H1 (cell line): ENCODE data around the gene CHST3. TPM values are rescaled to one million over a fixed set of nuclear protein-coding genes. Genes with fewer than 3 reads are reported as not detected.

Experiments
- CTCF ChIA-PET: fragments of 300-600 bp; sonication (Branson Sonifier 250); formaldehyde crosslinking; loops from one replicate; lab custom pipeline; 2021; ENCODE audit not compliant: partially characterized antibody; lab: Charles Lee
- POLR2A ChIA-PET: fragments of 300-600 bp; sonication (Branson Sonifier 250); formaldehyde crosslinking; loops from one replicate; lab custom pipeline; 2021; ENCODE audit warnings: inconsistent platforms; ENCODE audit not compliant: partially characterized antibody; lab: Charles Lee
- DNase-seq, 2 experiments: peaks; one replicate each; pipeline versions ENCODE4 v3.0.0 to v3.0.0-alpha.2; 2010 to 2022; ENCODE audit warnings: low spot score in 2 of 2, low read depth in 1 of 2, mixed read lengths in 1 of 2
- FAIRE-seq: peaks from 2 replicates; lab custom pipeline; 2011; peaks lifted over from hg19 to GRCh38; lab: Jason Lieb, UNC
- H2AFZ ChIP-seq: 2 replicates; pipeline ENCODE4 v1.8.1; 2012; ENCODE audit warnings: low read length, inconsistent platforms
- H2AK5ac ChIP-seq: 2 replicates; pipeline ENCODE4 v1.6.1; 2013; ENCODE audit warnings: low read depth, low read length
- H2BK120ac ChIP-seq: replicated peaks from 2 replicates; pipeline ENCODE3; 2013; ENCODE audit warnings: low read depth, low read length, inconsistent platforms
- H2BK12ac ChIP-seq: 2 replicates; pipeline ENCODE4 v1.6.1; 2013; ENCODE audit warnings: low read depth, low read length
- H2BK15ac ChIP-seq: 2 replicates; pipeline ENCODE4 v1.6.1; 2013; ENCODE audit warnings: low read length
- H2BK20ac ChIP-seq: 2 replicates; pipeline ENCODE4 v1.6.1; 2013; ENCODE audit warnings: low read length
- H2BK5ac ChIP-seq: 2 replicates; pipeline ENCODE4 v1.6.1; 2013; ENCODE audit warnings: low read depth, low read length
- H3K14ac ChIP-seq: 2 replicates; pipeline ENCODE4 v1.6.1; 2013; ENCODE audit warnings: inconsistent platforms; ENCODE audit not compliant: insufficient read length
- H3K18ac ChIP-seq: 2 replicates; pipeline ENCODE4 v1.6.1; 2013; ENCODE audit warnings: low read length; ENCODE audit errors: extremely low read depth
- H3K23ac ChIP-seq: 2 replicates; pipeline ENCODE4 v1.6.1; 2013; ENCODE audit warnings: inconsistent platforms; ENCODE audit not compliant: insufficient read length
- H3K23me2 ChIP-seq: 2 replicates; pipeline ENCODE4 v1.6.1; 2013; ENCODE audit warnings: low read depth, low read length
- H3K27ac ChIP-seq: 2 replicates; pipeline ENCODE4 v1.6.1; 2011; ENCODE audit warnings: low read depth, low read length, inconsistent platforms
- H3K27me3 ChIP-seq, 4 experiments: replicated peaks in 1 of 4; 1 replicate in 1 of 4; 2 replicates in 3 of 4; pipeline versions ENCODE4 v1.6.1 to v1.8.1; 2011 to 2013; ENCODE audit warnings: low read length in 3 of 4, mild to moderate bottlenecking in 3 of 4, inconsistent platforms in 2 of 4, mixed read lengths in 2 of 4, moderate library complexity in 1 of 4; ENCODE audit not compliant: control insufficient read depth in 3 of 4, insufficient read depth in 3 of 4; ENCODE audit errors: extremely low read depth in 1 of 4
- H3K36me3 ChIP-seq, 4 experiments: 2 replicates each; pipeline versions ENCODE4 v1.6.1 to v1.8.1; 2011 to 2013; ENCODE audit warnings: mild to moderate bottlenecking in 4 of 4, low read length in 3 of 4, moderate library complexity in 2 of 4, control low read depth in 1 of 4, inconsistent platforms in 1 of 4; ENCODE audit not compliant: insufficient read depth in 4 of 4, control insufficient read depth in 2 of 4
- H3K4ac ChIP-seq: replicated peaks from 2 replicates; pipeline ENCODE3; 2013; ENCODE audit warnings: low read length, low read depth, mixed read lengths, inconsistent platforms; ENCODE audit not compliant: insufficient read length
- H3K4me1 ChIP-seq, 4 experiments: replicated peaks in 1 of 4; 1 replicate in 1 of 4; 2 replicates in 3 of 4; pipeline versions ENCODE4 v1.6.1 to v1.8.1; 2011 to 2013; ENCODE audit warnings: low read length in 3 of 4, inconsistent platforms in 2 of 4, mixed read lengths in 1 of 4; ENCODE audit not compliant: insufficient read depth in 4 of 4, control insufficient read depth in 3 of 4
- H3K4me2 ChIP-seq, 2 experiments: 2 replicates each; pipeline versions ENCODE4 v1.6.1 to v1.8.1; 2011 to 2013; ENCODE audit warnings: low read depth in 2 of 2, low read length in 2 of 2, control low read depth in 1 of 2, inconsistent platforms in 1 of 2, mild to moderate bottlenecking in 1 of 2; ENCODE audit not compliant: insufficient read depth in 1 of 2
- H3K4me3 ChIP-seq, 4 experiments: fragments of 200-600, 300-600 bp in 1 of 4; sonication (generic), shearing (Covaris generic), sonication (Bioruptor Twin) in 1 of 4; 2 replicates each; pipeline versions ENCODE4 v1.5.1 to v1.8.1; 2011 to 2016; ENCODE audit warnings: low read length in 4 of 4, low read depth in 3 of 4, control low read depth in 2 of 4, inconsistent platforms in 2 of 4, mild to moderate bottlenecking in 2 of 4, mixed read lengths in 1 of 4, moderate library complexity in 1 of 4; ENCODE audit not compliant: insufficient read depth in 2 of 4; ENCODE audit errors: extremely low read depth in 1 of 4
- H3K56ac ChIP-seq: replicated peaks from 2 replicates; pipeline ENCODE3; 2013; ENCODE audit warnings: low read depth, mild to moderate bottlenecking, mixed read lengths, low read length, inconsistent platforms; ENCODE audit not compliant: insufficient read length
- H3K79me1 ChIP-seq: 2 replicates; pipeline ENCODE4 v1.6.1; 2013; ENCODE audit warnings: low read depth, low read length, control low read depth
- H3K79me2 ChIP-seq, 2 experiments: 2 replicates each; pipeline versions ENCODE4 v1.6.1 to v1.8.1; 2012 to 2013; ENCODE audit warnings: low read length in 2 of 2, mild to moderate bottlenecking in 2 of 2, inconsistent platforms in 1 of 2; ENCODE audit not compliant: insufficient read depth in 2 of 2, control insufficient read depth in 1 of 2
- H3K9ac ChIP-seq, 4 experiments: replicated peaks in 1 of 4; 1 replicate in 1 of 4; 2 replicates in 3 of 4; pipeline versions ENCODE4 v1.6.1 to v1.8.1; 2011 to 2013; ENCODE audit warnings: low read depth in 3 of 4, low read length in 3 of 4, control low read depth in 2 of 4, mild to moderate bottlenecking in 2 of 4, moderate library complexity in 2 of 4, inconsistent platforms in 1 of 4; ENCODE audit errors: extremely low read depth in 1 of 4
- H3K9me3 ChIP-seq, 2 experiments: 2 replicates each; pipeline versions ENCODE4 v1.6.1 to v1.8.1; 2012 to 2013; ENCODE audit warnings: mild to moderate bottlenecking in 2 of 2, moderate library complexity in 2 of 2, control low read depth in 1 of 2, inconsistent platforms in 1 of 2, low read depth in 1 of 2, low read length in 1 of 2, mixed read lengths in 1 of 2; ENCODE audit not compliant: insufficient read depth in 2 of 2
- H4K20me1 ChIP-seq, 2 experiments: replicated peaks in 1 of 2; 2 replicates each; pipeline versions ENCODE3 to v1.8.1; 2011 to 2013; ENCODE audit warnings: inconsistent platforms in 2 of 2, low read length in 2 of 2, mild to moderate bottlenecking in 1 of 2; ENCODE audit not compliant: insufficient read depth in 2 of 2, control insufficient read depth in 1 of 2
- H4K5ac ChIP-seq: 2 replicates; pipeline ENCODE4 v1.6.1; 2013; ENCODE audit warnings: low read length, low read depth, mixed read lengths, inconsistent platforms; ENCODE audit not compliant: insufficient read length
- H4K8ac ChIP-seq: 2 replicates; pipeline ENCODE4 v1.8.0; 2013; ENCODE audit warnings: mild to moderate bottlenecking, moderate library complexity, low read length, inconsistent platforms; ENCODE audit not compliant: insufficient read depth; ENCODE audit errors: extremely low read depth
- H4K91ac ChIP-seq: replicated peaks from 2 replicates; pipeline ENCODE3; 2013; ENCODE audit warnings: low read length, mixed read lengths, inconsistent platforms; ENCODE audit not compliant: insufficient read length
- RFX5 ChIP-seq: IDR thresholded peaks from 2 replicates; pipeline ENCODE4 v1.6.1; 2011; ENCODE audit warnings: low read depth, low read length, improper control_type of control experiment, borderline replicate concordance
- SAP30 ChIP-seq: fragments of 300-600 bp; sonication (generic); IDR thresholded peaks from 2 replicates; pipeline ENCODE4 v1.7.1; 2012; ENCODE audit warnings: low read length, moderate library complexity, mild to moderate bottlenecking, inconsistent platforms; ENCODE audit not compliant: insufficient read depth, insufficient replicate concordance
- SRF ChIP-seq: IDR thresholded peaks from 2 replicates; pipeline ENCODE4 v1.6.1; 2011; ENCODE audit warnings: mild to moderate bottlenecking, low read depth, low read length, moderate library complexity
- WGBS, 2 experiments: shearing (Covaris generic) in 1 of 2; methylation state at CpG; one replicate each; pipeline versions ENCODE4 v1.1.6 to v1.1.7; 2013 to 2015; ENCODE audit warnings: low lambda C conversion rate in 2 of 2, mixed read lengths in 2 of 2, inconsistent platforms in 1 of 2, low coverage in 1 of 2, missing lambda C conversion rate in 1 of 2; ENCODE audit not compliant: insufficient replicate concordance in 2 of 2, insufficient coverage in 1 of 2, insufficient read length in 1 of 2; ENCODE audit errors: extremely low coverage in 1 of 2, missing lambda C conversion rate in 1 of 2; 5-methylcytosine and 5-hydroxymethylcytosine counted together
- polyA plus RNA-seq, 7 experiments: library from polyadenylated mRNA; depleted of rRNA in 3 of 7; stranded (reverse) in 5 of 7; unstranded in 2 of 7; fragments of >200 nt in 5 of 7; fragments of 200-250 nt in 2 of 7; gene quantifications; 1 replicate in 5 of 7; 2 replicates in 1 of 7; 4 replicates in 1 of 7; pipeline versions ENCODE4 v1.2.1 to v1.2.3, GENCODE V29; 2011 to 2013; ENCODE audit warnings: missing spikeins in 2 of 7, mixed read lengths in 2 of 7
- total RNA-seq: library from RNA; stranded (reverse); fragmentation: NEBNext Ultra II Directional; extraction: Animal tissue kit (Norgen Biotek cat#: 25700); gene quantifications from 2 replicates; pipeline ENCODE4 v1.2.1, GENCODE V29; 2021

The CHST3 gene
- total and polyA plus RNA-seq, 2 of the 8 experiments (the other 6 are each of a cell fraction or from before 2014, with no cell fraction given), result 2.0 to 5.8 TPM

GRCh38 chr10:71995449-71995848, 31.3 kb downstream of the CHST3 start:
- Histone ChIP-seq H4K91ac (no peak overlapping the region), H3K36me3 (no peaks in the 10 kb centered on the region), H3K4me3 (no peak overlapping the region), H2BK12ac (no peak overlapping the region), H2BK15ac (no peak overlapping the region), H3K9me3 (no peaks in the 10 kb centered on the region), H3K9ac (no peak overlapping the region), H2AK5ac (no peak overlapping the region), H2BK5ac (no peak overlapping the region), H3K27me3 (no peaks in the 10 kb centered on the region), H3K4me2 (no peak overlapping the region), H2BK20ac (no peak overlapping the region), H3K23me2 (no peaks in the 10 kb centered on the region), H2BK120ac (no peak overlapping the region), H3K18ac (no peak overlapping the region), H3K79me1 (no peaks in the 10 kb centered on the region), H3K4me1 (peaks cover 0 to 8% (median 1%) of the 10 kb centered on the region in 4 experiments; a peak in 3 of 7 replicates), H3K56ac (no peak overlapping the region), H3K27ac (no peak overlapping the region), H4K8ac (no peak overlapping the region), H3K14ac (no peak overlapping the region), H3K4ac (no peak overlapping the region), H4K5ac (no peak overlapping the region), H3K79me2 (no peaks in the 10 kb centered on the region), H4K20me1 (peaks cover 0 to 2% of the 10 kb centered on the region in 2 experiments), H2AFZ (no peak overlapping the region), H3K23ac (no peak overlapping the region)
- WGBS, 2 experiments, result 95% methylated on average over 3 of the region's 3 CpGs; no CpG with 5 or more reads in 1 of the 2 experiments
- no peak for DNase-seq
- POLR2A ChIA-PET, result no interaction called here
- CTCF ChIA-PET, result interaction anchor here (0.6 to 5.4 kb wide), 6 partner anchors 8 to 53 kb away, joined by 3 to 27 read pairs (median 6); no protein-coding TSS in a partner anchor
- no peak for FAIRE-seq
- TF ChIP-seq SRF (no peak), SAP30 (no peak), RFX5 (no peak)
